Testis (tissue), 2 donors: Measurements from ENCODE around the gene ORC3.

Experiments
- CTCF ChIP-seq, 3 experiments: fragments of 450-650 bp in 2 of 3; fragments of 200-600 bp in 1 of 3; sonication (generic) in 1 of 3; IDR thresholded peaks; one replicate each; pipeline ENCODE4 v1.5.1; 2016 to 2019; ENCODE audit warnings: antibody characterized with exemption in 3 of 3, mild to moderate bottlenecking in 2 of 3, moderate library complexity in 1 of 3
- POLR2A ChIP-seq: fragments of 450-650 bp; IDR thresholded peaks from one replicate; pipeline ENCODE4 v1.6.1; 2017; ENCODE audit warnings: antibody characterized with exemption, mild to moderate bottlenecking, moderate library complexity

GRCh38 chr6:87590417-87590880 lies 514 bp downstream of the ORC3 start:
- TF ChIP-seq CTCF (IDR thresholded peaks at IDR 0.05) = no peak
- no peak for TF ChIP-seq POLR2A
